GM12874 (cell line): ENCODE data around the gene SLC27A4.

Experiments used
- CTCF ChIP-seq: IDR thresholded peaks from 2 replicates; pipeline ENCODE4 v1.5.1; 2011; ENCODE audit warnings: low read depth, mild to moderate bottlenecking, control low read depth, low read length, moderate library complexity; ENCODE audit not compliant: insufficient read depth

SLC27A4 gene

GRCh38 chr9:128358861-128359260 lies 18.5 kb downstream of the SLC27A4 start:
- TF ChIP-seq CTCF = no peak

GRCh38 chr9:128360826-128361225 lies 20.5 kb downstream of the SLC27A4 start:
- no peak for TF ChIP-seq CTCF

- no peak for TF ChIP-seq CTCF
These were observed 21.1 kb downstream of the SLC27A4 start for GRCh38 chr9:128361296-128361985.

GRCh38 chr9:128361986-128362646 lies 21.8 kb downstream of the SLC27A4 start:
- TF ChIP-seq CTCF = peak; percentile 94

- no peak for TF ChIP-seq CTCF
These were observed 22.4 kb downstream of the SLC27A4 start for GRCh38 chr9:128362774-128363173.

- TF ChIP-seq CTCF = no peak
These were observed 25.2 kb downstream of the SLC27A4 start for GRCh38 chr9:128365525-128365924.

- no peak for TF ChIP-seq CTCF
These were observed 28.8 kb downstream of the SLC27A4 start for GRCh38 chr9:128369024-128369706.
